IMR-90 (cell line): Measurements from ENCODE around the gene IFIT1B. TPM values are rescaled to one million over a fixed set of nuclear protein-coding genes. Genes with fewer than 3 reads are reported as not detected.

Experiments used
- ATAC-seq: fragments of 200-7000 bp; cut with Tn5 transposase; 2 replicates; pipeline ENCODE4 v1.9.1; 2020; ENCODE audit warnings: low read depth, mild to moderate bottlenecking, moderate library complexity
- BruUV-seq: library from RNA; stranded (reverse); fragments of 400-500 nt; replicated peaks from 2 replicates; lab custom pipeline; 2021; lab: Mats Ljungman, UMichigan
- CTCF ChIA-PET: fragments of 300-600 bp; formaldehyde crosslinking; extraction: SDS; loops from one replicate; lab custom pipeline; 2021; ENCODE audit warnings: antibody characterized with exemption; lab: Yijun Ruan, JAX
- POLR2A ChIA-PET: fragments of 300-600 bp; sonication (Branson Sonifier 250); formaldehyde crosslinking; loops from one replicate; lab custom pipeline; 2022; ENCODE audit warnings: antibody characterized with exemption; ENCODE audit not compliant: unreplicated experiment; lab: Charles Lee
- DNase-seq: peaks from one replicate; pipeline ENCODE4 v3.0.0; 2013
- H2AFZ ChIP-seq: replicated peaks from 2 replicates; pipeline ENCODE3; 2013; ENCODE audit warnings: low read length, mild to moderate bottlenecking; ENCODE audit not compliant: poor library complexity
- H2AK5ac ChIP-seq: 2 replicates; pipeline ENCODE4 v1.6.1; 2013; ENCODE audit warnings: low read depth, low read length, inconsistent platforms
- H2AK9ac ChIP-seq: replicated peaks from 2 replicates; pipeline ENCODE3; 2013; ENCODE audit warnings: mild to moderate bottlenecking, low read depth, low read length, moderate library complexity; ENCODE audit not compliant: poor library complexity
- H2BK120ac ChIP-seq: 2 replicates; pipeline ENCODE4 v1.6.1; 2013; ENCODE audit warnings: low read depth, low read length, inconsistent platforms
- H2BK15ac ChIP-seq: 3 replicates; pipeline ENCODE4 v1.6.1; 2013; ENCODE audit warnings: low read depth, low read length, inconsistent platforms
- H2BK20ac ChIP-seq: 2 replicates; pipeline ENCODE4 v1.6.1; 2013; ENCODE audit warnings: low read depth, mild to moderate bottlenecking, inconsistent platforms, low read length, moderate library complexity
- H2BK5ac ChIP-seq: 2 replicates; pipeline ENCODE4 v1.6.1; 2013; ENCODE audit warnings: mild to moderate bottlenecking, low read depth, low read length, inconsistent platforms; ENCODE audit not compliant: poor library complexity, severe bottlenecking
- H3K14ac ChIP-seq: replicated peaks from 2 replicates; pipeline ENCODE4 v1.6.1; 2013; ENCODE audit warnings: low read depth, low read length, inconsistent platforms
- H3K18ac ChIP-seq: 2 replicates; pipeline ENCODE4 v1.6.1; 2013; ENCODE audit warnings: low read depth, low read length, control low read depth
- H3K23ac ChIP-seq: 2 replicates; pipeline ENCODE4 v1.6.1; 2013; ENCODE audit warnings: low read depth, low read length, inconsistent platforms
- H3K27ac ChIP-seq: 2 replicates; pipeline ENCODE4 v1.5.1; 2013; ENCODE audit warnings: mild to moderate bottlenecking, control low read depth, low read length; ENCODE audit not compliant: insufficient read depth
- H3K27me3 ChIP-seq: 2 replicates; pipeline ENCODE4 v1.6.1; 2013; ENCODE audit warnings: low read length; ENCODE audit not compliant: control insufficient read depth, insufficient read depth
- H3K36me3 ChIP-seq: 2 replicates; pipeline ENCODE4 v1.6.1; 2013; ENCODE audit warnings: low read length, mixed read lengths; ENCODE audit not compliant: control insufficient read depth, insufficient read depth
- H3K4ac ChIP-seq: 2 replicates; pipeline ENCODE4 v1.6.1; 2013; ENCODE audit warnings: low read depth, low read length, inconsistent platforms
- H3K4me1 ChIP-seq: 2 replicates; pipeline ENCODE4 v1.6.1; 2013; ENCODE audit warnings: low read length, mixed read lengths; ENCODE audit not compliant: control insufficient read depth, insufficient read depth
- H3K4me2 ChIP-seq: 2 replicates; pipeline ENCODE4 v1.6.1; 2013; ENCODE audit warnings: low read depth, mild to moderate bottlenecking, control low read depth, low read length, moderate library complexity
- H3K4me3 ChIP-seq: 2 replicates; pipeline ENCODE4 v1.5.1; 2013; ENCODE audit warnings: low read depth, mild to moderate bottlenecking, control low read depth, low read length, moderate library complexity; ENCODE audit not compliant: insufficient read depth
- H3K56ac ChIP-seq: 2 replicates; pipeline ENCODE4 v1.6.1; 2013; ENCODE audit warnings: low read length, inconsistent platforms; ENCODE audit not compliant: insufficient read depth; ENCODE audit errors: extremely low read depth
- H3K79me1 ChIP-seq, 2 experiments: 2 replicates each; pipeline ENCODE4 v1.6.1; 2013; ENCODE audit warnings: low read length in 2 of 2, inconsistent platforms in 1 of 2, low read depth in 1 of 2
- H3K9ac ChIP-seq: 2 replicates; pipeline ENCODE4 v1.6.1; 2013; ENCODE audit warnings: low read depth, low read length, control low read depth
- H3K9me1 ChIP-seq: 2 replicates; pipeline ENCODE4 v1.6.1; 2013; ENCODE audit warnings: low read length, inconsistent platforms; ENCODE audit not compliant: insufficient read depth
- H3K9me3 ChIP-seq: 2 replicates; pipeline ENCODE4 v1.6.1; 2013; ENCODE audit warnings: low read length; ENCODE audit not compliant: control insufficient read depth, insufficient read depth
- H4K20me1 ChIP-seq: 2 replicates; pipeline ENCODE4 v1.6.1; 2013; ENCODE audit warnings: low read length, inconsistent platforms; ENCODE audit not compliant: insufficient read depth
- H4K5ac ChIP-seq: 2 replicates; pipeline ENCODE4 v1.6.1; 2013; ENCODE audit warnings: mild to moderate bottlenecking, low read depth, low read length, control low read depth
- H4K8ac ChIP-seq, 2 experiments: 2 replicates each; pipeline ENCODE4 v1.6.1; 2013; ENCODE audit warnings: low read depth in 2 of 2, low read length in 2 of 2, control low read depth in 1 of 2, inconsistent platforms in 1 of 2
- H4K91ac ChIP-seq: 2 replicates; pipeline ENCODE4 v1.6.1; 2013; ENCODE audit warnings: low read depth, low read length, inconsistent platforms; ENCODE audit not compliant: insufficient read depth
- CTCF ChIP-seq: conservative IDR thresholded peaks from 2 replicates; pipeline ENCODE4 v1.5.1; 2012; ENCODE audit warnings: mild to moderate bottlenecking, low read depth, low read length, improper control_type of control experiment
- MAFK ChIP-seq: IDR thresholded peaks from 2 replicates; pipeline ENCODE4 v1.6.1; 2012; ENCODE audit warnings: low read depth, low read length, improper control_type of control experiment
- RCOR1 ChIP-seq: IDR thresholded peaks from 2 replicates; pipeline ENCODE4 v1.6.1; 2012; ENCODE audit warnings: mild to moderate bottlenecking, low read length, improper control_type of control experiment; ENCODE audit not compliant: insufficient replicate concordance
- WGBS, 2 experiments: methylation state at CpG; one replicate each; pipeline versions ENCODE4 v1.1.5 to v1.1.7; 2013; ENCODE audit warnings: missing lambda C conversion rate in 2 of 2; ENCODE audit not compliant: insufficient read length in 1 of 2; ENCODE audit errors: extremely low coverage in 2 of 2; 5-methylcytosine and 5-hydroxymethylcytosine counted together
- dilution Hi-C: fragments of 300-500 bp; cut with HindIII; formaldehyde crosslinking; loops from one replicate; pipeline ENCODE4 v1.14.3; 2018; ENCODE audit warnings: low sequenced_read_pairs; ENCODE audit not compliant: unreplicated experiment
- in situ Hi-C: fragments of 300-500 bp; cut with MboI; formaldehyde crosslinking; loops from 3 replicates; pipeline ENCODE4 v1.14.3; 2019; ENCODE audit warnings: low sequenced_read_pairs, inconsistent platforms, mixed read lengths
- intact Hi-C: fragments of 100-400 bp; cut with micrococcal nuclease; formaldehyde crosslinking; loops from 2 replicates; pipeline ENCODE4 v1.10.0; 2022
- polyA plus RNA-seq, 3 experiments: library from polyadenylated mRNA; depleted of rRNA; stranded (reverse); fragments of >200 nt; gene quantifications; 2 replicates each; pipeline ENCODE4 v1.2.3, GENCODE V29; 2012; ENCODE audit warnings: low replicate concordance in 1 of 3
- total RNA-seq: library from RNA; depleted of rRNA; stranded (reverse); fragments of >200 nt; gene quantifications from 2 replicates; pipeline ENCODE4 v1.2.3, GENCODE V29; 2012

Gene IFIT1B
- total and polyA plus RNA-seq, 2 of the 4 experiments (the other 2 are of a cell fraction): not detected

- no peaks in the 10 kb centered on the region for H4K20me1 ChIP-seq
- ChIA-PET POLR2A (no interaction called here), CTCF (interaction anchor here (2.1 kb wide), 1 partner anchor 11 kb away, joined by 9 read pairs; no protein-coding TSS in a partner anchor)
- ATAC-seq (no peak), DNase-seq (no peak)
- H3K14ac ChIP-seq: no peak overlapping the region
- no peak overlapping the region for H3K9ac ChIP-seq
- dilution Hi-C loops: no loop called here
- H2BK20ac ChIP-seq: no peak overlapping the region
- intact Hi-C loops: no loop called here
- no peak overlapping the region for H3K18ac ChIP-seq
- no peak overlapping the region for H3K23ac ChIP-seq
- no peak overlapping the region for H3K4me2 ChIP-seq
- no peak overlapping the region for H3K4me3 ChIP-seq
- no peak overlapping the region for H4K5ac ChIP-seq
- no peak for TF ChIP-seq RCOR1
- no peak for TF ChIP-seq MAFK
- no peak for TF ChIP-seq CTCF
- no peak overlapping the region for H3K27ac ChIP-seq
- no peaks in the 10 kb centered on the region for H3K9me3 ChIP-seq
- WGBS, 2 experiments: no CpG with 5 or more reads among the region's 2 CpGs
- no peak overlapping the region for H2BK5ac ChIP-seq
- peaks cover 6% of the 10 kb centered on the region for H3K4me1 ChIP-seq
- no peaks in the 10 kb centered on the region for H3K27me3 ChIP-seq
- no peak overlapping the region for H2AK5ac ChIP-seq
- BruUV-seq: no TSS peak
- H3K79me1 ChIP-seq: no peaks in the 10 kb centered on the region
- H2BK15ac ChIP-seq: no peak overlapping the region
- no peak overlapping the region for H2AK9ac ChIP-seq
- no peak overlapping the region for H3K56ac ChIP-seq
- peaks cover 5% of the 10 kb centered on the region; the same call in 1 of the 2 replicates for H3K9me1 ChIP-seq
- H4K91ac ChIP-seq: no peak overlapping the region
- H3K4ac ChIP-seq: no peak overlapping the region
- H2AFZ ChIP-seq: no peak overlapping the region
- in situ Hi-C loops: no loop called here
- H2BK120ac ChIP-seq: no peak overlapping the region
- no peak overlapping the region for H4K8ac ChIP-seq
- H3K36me3 ChIP-seq: no peaks in the 10 kb centered on the region
Measured at GRCh38 chr10:89357975-89358374, 19.9 kb upstream of the IFIT1B start.
